CD14-positive monocyte (primary cell): ENCODE measurements around the gene LRRC4. TPM values are rescaled to one million over a fixed set of nuclear protein-coding genes. Genes with fewer than 3 reads are reported as not detected.

Source experiments
- DNase-seq, 3 donors: peaks; one replicate each; pipeline ENCODE4 v3.0.0-alpha.2; 2011 to 2022
- H2AFZ ChIP-seq: 2 replicates; pipeline ENCODE4 v1.6.0; 2012; ENCODE audit warnings: mild to moderate bottlenecking, low read depth, low read length, inconsistent platforms; ENCODE audit not compliant: insufficient read depth, poor library complexity, severe bottlenecking
- H3K27ac ChIP-seq, 2 donors: 1 replicate in 1 of 2; 2 replicates in 1 of 2; pipeline ENCODE4 v1.5.1; 2012 to 2013; ENCODE audit warnings: low read length in 2 of 2, control low read depth in 1 of 2, inconsistent platforms in 1 of 2, low read depth in 1 of 2, mild to moderate bottlenecking in 1 of 2
- H3K27me3 ChIP-seq, 2 donors: one replicate each; pipeline versions ENCODE4 v1.6.0 to v1.6.1; 2011 to 2013; ENCODE audit warnings: low read length in 2 of 2; ENCODE audit not compliant: control insufficient read depth in 2 of 2, insufficient read depth in 2 of 2
- H3K36me3 ChIP-seq, 2 donors: replicated peaks in 1 of 2; 1 replicate in 1 of 2; 2 replicates in 1 of 2; pipeline versions ENCODE4 v1.5.1 to v1.6.1; 2012 to 2013; ENCODE audit warnings: low read length in 2 of 2, control low read depth in 1 of 2, inconsistent platforms in 1 of 2, mild to moderate bottlenecking in 1 of 2; ENCODE audit not compliant: insufficient read depth in 2 of 2, control insufficient read depth in 1 of 2
- H3K4me1 ChIP-seq, 2 donors: 1 replicate in 1 of 2; 2 replicates in 1 of 2; pipeline versions ENCODE4 v1.5.1 to v1.6.1; 2012 to 2013; ENCODE audit warnings: low read length in 2 of 2, control low read depth in 1 of 2, inconsistent platforms in 1 of 2, mild to moderate bottlenecking in 1 of 2, moderate library complexity in 1 of 2; ENCODE audit not compliant: insufficient read depth in 2 of 2, control insufficient read depth in 1 of 2
- H3K4me2 ChIP-seq: replicated peaks from 2 replicates; pipeline ENCODE3; 2012; ENCODE audit warnings: low read length, moderate library complexity, mild to moderate bottlenecking; ENCODE audit not compliant: poor library complexity, severe bottlenecking; ENCODE audit errors: extremely low read depth
- H3K4me3 ChIP-seq, 3 experiments: fragments of 200-600 bp in 1 of 3; sonication (generic) in 1 of 3; replicated peaks in 1 of 3; 1 replicate in 2 of 3; 2 replicates in 1 of 3; pipeline ENCODE4 v1.5.1; 2011 to 2013; ENCODE audit warnings: low read length in 3 of 3, mild to moderate bottlenecking in 3 of 3, control low read depth in 2 of 3, low read depth in 2 of 3, inconsistent platforms in 1 of 3, moderate library complexity in 1 of 3
- H3K79me2 ChIP-seq: 2 replicates; pipeline ENCODE4 v1.6.0; 2012; ENCODE audit warnings: mild to moderate bottlenecking, control low read depth, inconsistent platforms, low read length, moderate library complexity; ENCODE audit not compliant: insufficient read depth
- H3K9ac ChIP-seq: 2 replicates; pipeline ENCODE4 v1.6.0; 2017; ENCODE audit warnings: low read length, mild to moderate bottlenecking; ENCODE audit not compliant: insufficient read depth, poor library complexity, severe bottlenecking
- H3K9me3 ChIP-seq, 2 donors: replicated peaks in 1 of 2; 1 replicate in 1 of 2; 2 replicates in 1 of 2; pipeline versions ENCODE4 v1.5.1 to v1.6.1; 2012 to 2013; ENCODE audit warnings: low read length in 2 of 2, control low read depth in 1 of 2; ENCODE audit not compliant: control insufficient read depth in 1 of 2, insufficient read depth in 1 of 2
- H4K20me1 ChIP-seq: 2 replicates; pipeline ENCODE4 v1.6.0; 2012; ENCODE audit warnings: mild to moderate bottlenecking, low read length, control low read depth, moderate library complexity; ENCODE audit not compliant: insufficient read depth
- H3K27ac Mint-ChIP-seq, 7 donors: one replicate each; pipeline ENCODE4 v1.8.0; 2020; ENCODE audit warnings: mild to moderate bottlenecking in 7 of 7, mixed read lengths in 7 of 7, moderate library complexity in 6 of 7, inconsistent platforms in 2 of 7
- H3K27me3 Mint-ChIP-seq, 3 donors: one replicate each; pipeline ENCODE4 v1.8.0; 2021 to 2022; ENCODE audit warnings: low read depth in 3 of 3, mild to moderate bottlenecking in 3 of 3, mixed read lengths in 3 of 3, moderate library complexity in 3 of 3, inconsistent platforms in 1 of 3
- H3K36me3 Mint-ChIP-seq, 2 donors: one replicate each; pipeline ENCODE4 v1.8.0; 2020; ENCODE audit warnings: mixed read lengths in 2 of 2, inconsistent platforms in 1 of 2, mild to moderate bottlenecking in 1 of 2
- H3K4me1 Mint-ChIP-seq: one replicate; pipeline ENCODE4 v1.8.0; 2020; ENCODE audit warnings: mild to moderate bottlenecking, mixed read lengths
- H3K4me3 Mint-ChIP-seq, 2 donors: one replicate each; pipeline ENCODE4 v1.8.0; 2020; ENCODE audit warnings: mild to moderate bottlenecking in 2 of 2, mixed read lengths in 2 of 2, moderate library complexity in 1 of 2
- H3K9me3 Mint-ChIP-seq, 7 donors: one replicate each; pipeline ENCODE4 v1.8.0; 2020 to 2022; ENCODE audit warnings: mixed read lengths in 7 of 7, mild to moderate bottlenecking in 6 of 7, moderate library complexity in 6 of 7, inconsistent platforms in 2 of 7
- WGBS: methylation state at CpG from one replicate; pipeline ENCODE4 v1.1.5; 2013; ENCODE audit warnings: missing lambda C conversion rate; ENCODE audit not compliant: insufficient coverage; 5-methylcytosine and 5-hydroxymethylcytosine counted together
- intact Hi-C, 2 donors: fragments of 100-400 bp; cut with micrococcal nuclease; formaldehyde crosslinking; loops; one replicate each; pipeline versions ENCODE4 v1.15.0 to v1.15.1; 2023
- polyA plus RNA-seq, 3 donors: library from polyadenylated mRNA; depleted of rRNA in 1 of 3; unstranded in 2 of 3; stranded (reverse) in 1 of 3; fragments of 300-500 nt in 2 of 3; fragments of >200 nt in 1 of 3; fragmentation: Illumina TruSeq in 2 of 3; gene quantifications; 1 replicate in 2 of 3; 2 replicates in 1 of 3; pipeline ENCODE4 v1.2.3, GENCODE V29; 2012 to 2021
- TF ChIP-seq, protein P1 (sequence below): fragments of 200-600 bp; IDR thresholded peaks from one replicate; pipeline ENCODE4 v1.8.0; 2022; ENCODE audit warnings: antibody characterized with exemption, mild to moderate bottlenecking

LRRC4 gene
- polyA plus RNA-seq, 3 donors = 0.12 to 3.3 (median 0.91) TPM

DNA sequence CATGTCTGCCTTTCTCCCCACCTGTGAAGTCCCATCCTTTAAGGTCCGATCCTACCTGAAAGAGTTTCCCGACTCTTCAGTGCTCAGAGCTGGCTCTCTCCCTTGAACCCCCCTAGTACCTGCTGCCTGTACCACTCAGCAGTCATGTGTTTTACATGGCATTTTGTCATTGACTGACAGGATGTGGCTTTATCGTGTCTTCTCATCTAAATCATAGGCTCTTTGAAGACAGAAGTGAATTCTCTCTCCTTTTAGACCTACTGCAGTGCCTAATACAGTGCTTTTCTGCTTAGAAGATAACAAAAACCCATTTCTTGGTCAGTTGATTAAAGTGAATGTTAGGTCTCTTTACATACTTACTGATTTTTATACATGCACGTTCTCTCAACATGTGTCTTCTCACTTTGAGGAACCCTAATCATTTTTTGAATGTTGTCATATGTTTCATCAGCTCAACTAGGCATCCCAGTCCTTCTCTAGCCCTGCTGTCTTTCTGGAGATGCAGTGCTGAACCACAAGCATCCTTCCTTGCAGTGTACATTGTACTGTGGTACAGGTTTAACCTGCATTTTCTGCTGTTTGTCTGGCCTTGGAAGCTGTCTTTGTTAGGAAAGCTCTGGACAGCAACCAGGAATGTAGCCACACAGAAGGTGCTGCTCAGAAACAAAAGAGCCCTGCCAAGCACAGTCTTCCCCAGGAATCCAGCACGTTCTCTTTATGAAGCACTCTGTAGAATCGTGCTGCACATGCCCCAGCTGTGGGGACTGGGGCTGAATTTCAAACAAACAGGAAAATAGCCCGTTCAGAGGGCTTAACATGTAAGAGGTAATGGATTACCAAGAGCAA is 28.1 kb upstream of the LRRC4 start:
- Histone ChIP-seq H4K20me1 (peaks cover 16% of the 10 kb centered on the region), H3K4me3 (no peak overlapping the region), H2AFZ (no peak overlapping the region), H3K36me3 (peaks cover 10 to 77% of the 10 kb centered on the region in 2 donors), H3K4me1 (no peaks in the 10 kb centered on the region), H3K27me3 (no peaks in the 10 kb centered on the region), H3K79me2 (no peaks in the 10 kb centered on the region), H3K9me3 (no peaks in the 10 kb centered on the region), H3K27ac (no peak overlapping the region), H3K9ac (no peak overlapping the region), H3K4me2 (no peak overlapping the region)
- DNase-seq = no peak
- no peak overlapping the region for H3K27ac Mint-ChIP-seq
- H3K27me3 Mint-ChIP-seq = no peaks in the 10 kb centered on the region
- 93% methylated on average over 6 of the region's 7 CpGs for WGBS
- H3K9me3 Mint-ChIP-seq = no peaks in the 10 kb centered on the region
- peaks cover 45 to 54% of the 10 kb centered on the region in 2 donors for H3K36me3 Mint-ChIP-seq
- H3K4me1 Mint-ChIP-seq = no peaks in the 10 kb centered on the region
- TF ChIP-seq, protein P1, sequence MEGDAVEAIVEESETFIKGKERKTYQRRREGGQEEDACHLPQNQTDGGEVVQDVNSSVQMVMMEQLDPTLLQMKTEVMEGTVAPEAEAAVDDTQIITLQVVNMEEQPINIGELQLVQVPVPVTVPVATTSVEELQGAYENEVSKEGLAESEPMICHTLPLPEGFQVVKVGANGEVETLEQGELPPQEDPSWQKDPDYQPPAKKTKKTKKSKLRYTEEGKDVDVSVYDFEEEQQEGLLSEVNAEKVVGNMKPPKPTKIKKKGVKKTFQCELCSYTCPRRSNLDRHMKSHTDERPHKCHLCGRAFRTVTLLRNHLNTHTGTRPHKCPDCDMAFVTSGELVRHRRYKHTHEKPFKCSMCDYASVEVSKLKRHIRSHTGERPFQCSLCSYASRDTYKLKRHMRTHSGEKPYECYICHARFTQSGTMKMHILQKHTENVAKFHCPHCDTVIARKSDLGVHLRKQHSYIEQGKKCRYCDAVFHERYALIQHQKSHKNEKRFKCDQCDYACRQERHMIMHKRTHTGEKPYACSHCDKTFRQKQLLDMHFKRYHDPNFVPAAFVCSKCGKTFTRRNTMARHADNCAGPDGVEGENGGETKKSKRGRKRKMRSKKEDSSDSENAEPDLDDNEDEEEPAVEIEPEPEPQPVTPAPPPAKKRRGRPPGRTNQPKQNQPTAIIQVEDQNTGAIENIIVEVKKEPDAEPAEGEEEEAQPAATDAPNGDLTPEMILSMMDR = no peak
- intact Hi-C loops = no loop called here
- no peak overlapping the region for H3K4me3 Mint-ChIP-seq

DNA sequence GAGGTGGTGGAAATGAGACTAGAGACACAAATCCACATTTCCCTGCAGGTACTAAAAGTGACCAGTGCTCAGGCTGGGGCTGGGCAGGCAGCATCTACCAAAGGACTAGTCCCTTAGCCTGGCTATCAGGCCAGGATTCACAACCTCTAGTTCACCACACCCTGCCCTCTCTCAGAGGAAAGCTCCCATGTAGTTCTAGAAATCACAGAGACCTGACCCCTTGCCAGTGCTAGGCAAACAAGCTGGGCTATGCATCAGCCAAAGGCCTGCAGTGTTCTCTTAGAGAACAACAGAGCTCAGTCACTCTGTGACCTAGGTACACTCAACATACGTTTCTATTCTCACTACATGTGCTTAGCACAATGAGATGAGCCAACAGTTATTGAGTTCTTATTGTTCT is 26.7 kb upstream of the LRRC4 start:
- Histone ChIP-seq H4K20me1 (peaks cover 23% of the 10 kb centered on the region), H3K4me3 (no peak overlapping the region), H3K4me1 (peaks cover under 1 to 2% of the 10 kb centered on the region in 2 donors), H3K9me3 (no peaks in the 10 kb centered on the region), H3K36me3 (peaks cover 9 to 71% of the 10 kb centered on the region in 2 donors), H3K4me2 (no peak overlapping the region), H3K9ac (no peak overlapping the region), H3K27me3 (no peaks in the 10 kb centered on the region), H2AFZ (no peak overlapping the region), H3K27ac (no peak overlapping the region), H3K79me2 (no peaks in the 10 kb centered on the region)
- DNase-seq = no peak
- Mint-ChIP-seq H3K36me3 (peaks cover 42 to 51% of the 10 kb centered on the region in 2 donors), H3K27me3 (no peaks in the 10 kb centered on the region), H3K4me1 (peaks cover 3% of the 10 kb centered on the region), H3K9me3 (no peaks in the 10 kb centered on the region), H3K4me3 (no peak overlapping the region), H3K27ac (no peak overlapping the region)
- WGBS = no CpG with 5 or more reads among the region's 1 CpG
- intact Hi-C loops = no loop called here
- TF ChIP-seq, protein P1 = no peak
